OCI-LY3 (cell line): ENCODE results near the gene HOXB6.

Experiments
- CTCF ChIP-seq: fragments of 200-600, 300-600 bp; sonication (generic); IDR thresholded peaks from 2 replicates; pipeline ENCODE4 v1.5.1; 2014; ENCODE audit warnings: antibody characterized with exemption, low read length, low read depth
- EZH2phosphoT487 ChIP-seq: fragments of 200-600 bp; shearing (Covaris generic); IDR thresholded peaks from 2 replicates; pipeline ENCODE4 v1.6.1; 2018; ENCODE audit warnings: antibody characterized with exemption, mixed run types, low read depth

- TF ChIP-seq CTCF (no peak), EZH2phosphoT487 (no peak)
These were observed 29.7 kb downstream of the HOXB6 start for GRCh38 chr17:48575066-48575582.
